Measurements from ENCODE around the gene PLXNA4. TPM values are rescaled to one million over a fixed set of nuclear protein-coding genes. Genes with fewer than 3 reads are reported as not detected.

The PLXNA4 gene
- total and polyA plus RNA-seq, 8 donors: 0.19 to 1.6 (median 0.47) TPM

DNA sequence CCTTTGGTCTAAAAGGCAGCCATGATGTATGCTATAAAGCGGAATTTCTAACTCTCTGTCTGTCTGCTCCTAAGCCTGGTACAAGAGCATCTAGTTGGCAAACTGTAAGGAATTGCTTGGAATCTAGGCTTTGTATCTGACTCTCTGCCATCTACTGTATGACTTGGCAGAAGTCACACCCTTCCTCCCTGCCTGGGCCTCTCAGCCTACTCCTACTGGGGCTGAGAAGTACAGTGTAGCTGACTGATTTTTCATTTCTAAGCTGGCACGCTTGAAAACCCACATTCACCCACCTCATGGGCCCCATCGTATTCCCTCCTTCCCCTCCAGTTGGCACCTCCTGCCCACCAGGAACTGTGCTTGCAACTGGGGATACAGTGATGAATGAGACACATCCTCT is 435.2 kb downstream of the PLXNA4 start:
- Histone ChIP-seq H3K27me3 (no peaks in the 10 kb centered on the region), H3K4me3 (no peak overlapping the region), H3K9me3 (no peaks in the 10 kb centered on the region), H3K27ac (no peak overlapping the region), H3K36me3 (no peaks in the 10 kb centered on the region), H3K4me1 (no peaks in the 10 kb centered on the region)
- 86 to 93% methylated on average over 3 of the region's 3 CpGs for WGBS, 2 donors
- TF ChIP-seq, protein P1, sequence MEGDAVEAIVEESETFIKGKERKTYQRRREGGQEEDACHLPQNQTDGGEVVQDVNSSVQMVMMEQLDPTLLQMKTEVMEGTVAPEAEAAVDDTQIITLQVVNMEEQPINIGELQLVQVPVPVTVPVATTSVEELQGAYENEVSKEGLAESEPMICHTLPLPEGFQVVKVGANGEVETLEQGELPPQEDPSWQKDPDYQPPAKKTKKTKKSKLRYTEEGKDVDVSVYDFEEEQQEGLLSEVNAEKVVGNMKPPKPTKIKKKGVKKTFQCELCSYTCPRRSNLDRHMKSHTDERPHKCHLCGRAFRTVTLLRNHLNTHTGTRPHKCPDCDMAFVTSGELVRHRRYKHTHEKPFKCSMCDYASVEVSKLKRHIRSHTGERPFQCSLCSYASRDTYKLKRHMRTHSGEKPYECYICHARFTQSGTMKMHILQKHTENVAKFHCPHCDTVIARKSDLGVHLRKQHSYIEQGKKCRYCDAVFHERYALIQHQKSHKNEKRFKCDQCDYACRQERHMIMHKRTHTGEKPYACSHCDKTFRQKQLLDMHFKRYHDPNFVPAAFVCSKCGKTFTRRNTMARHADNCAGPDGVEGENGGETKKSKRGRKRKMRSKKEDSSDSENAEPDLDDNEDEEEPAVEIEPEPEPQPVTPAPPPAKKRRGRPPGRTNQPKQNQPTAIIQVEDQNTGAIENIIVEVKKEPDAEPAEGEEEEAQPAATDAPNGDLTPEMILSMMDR (IDR thresholded peaks at IDR 0.05): no peak
- intact Hi-C loops (cut with DNase I): no loop called here
- DNase-seq (no peak), FAIRE-seq (no peak), ATAC-seq (no peak)

DNA sequence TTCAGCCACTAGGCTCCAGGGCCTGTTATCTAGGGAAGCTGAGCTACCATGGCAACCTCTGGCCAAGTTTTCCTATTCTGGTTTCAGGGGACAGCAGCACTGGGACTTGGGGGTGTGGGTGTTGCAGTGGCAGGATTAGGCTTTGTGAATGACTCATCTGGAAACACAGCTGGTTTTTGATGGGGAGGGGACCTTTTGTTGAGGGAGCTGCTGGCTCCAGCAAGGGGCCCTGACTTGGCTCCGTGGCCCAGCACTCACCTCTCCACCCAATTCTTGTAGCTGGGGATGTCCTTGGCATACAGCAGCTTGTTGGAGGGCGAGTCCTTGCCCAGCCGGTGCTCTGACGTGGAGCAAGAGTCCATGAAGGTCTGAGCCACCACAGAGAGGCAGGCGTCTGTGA is 435.9 kb downstream of the PLXNA4 start:
- DNase-seq (no peak), FAIRE-seq (no peak), ATAC-seq (no peak)
- intact Hi-C loops (cut with DNase I): no loop called here
- H3K9me3 ChIP-seq: no peaks in the 10 kb centered on the region
- H3K4me3 ChIP-seq: no peak overlapping the region
- TF ChIP-seq, protein P1 (IDR thresholded peaks at IDR 0.05): no peak
- 83 to 91% methylated on average over 5 of the region's 5 CpGs for WGBS, 2 donors
- H3K27me3 ChIP-seq: no peaks in the 10 kb centered on the region
- no peaks in the 10 kb centered on the region for H3K36me3 ChIP-seq
- no peaks in the 10 kb centered on the region for H3K4me1 ChIP-seq
- no peak overlapping the region for H3K27ac ChIP-seq

DNA sequence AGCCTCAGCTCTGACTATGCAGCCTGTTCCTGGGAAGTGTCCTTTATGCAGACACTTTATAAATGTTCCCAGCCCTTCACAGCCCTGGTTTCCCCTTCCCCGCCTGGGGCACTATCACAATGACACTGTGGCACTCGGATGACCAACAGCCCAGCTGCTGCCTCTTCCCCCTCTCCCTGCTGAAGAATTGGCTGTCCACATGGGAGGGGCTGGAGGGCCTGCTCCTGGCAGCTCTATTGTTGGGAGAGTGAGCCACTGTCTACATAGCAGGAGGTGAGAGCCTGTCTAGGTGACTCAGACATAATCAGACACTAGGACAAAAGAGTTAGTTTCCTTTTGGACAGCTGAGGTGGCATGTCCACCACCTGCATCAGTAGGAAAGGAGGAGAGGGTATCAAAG is 437.5 kb downstream of the PLXNA4 start:
- WGBS, 2 donors: 75 to 90% methylated on average over 2 of the region's 2 CpGs
- intact Hi-C loops (cut with DNase I): no loop called here

DNA sequence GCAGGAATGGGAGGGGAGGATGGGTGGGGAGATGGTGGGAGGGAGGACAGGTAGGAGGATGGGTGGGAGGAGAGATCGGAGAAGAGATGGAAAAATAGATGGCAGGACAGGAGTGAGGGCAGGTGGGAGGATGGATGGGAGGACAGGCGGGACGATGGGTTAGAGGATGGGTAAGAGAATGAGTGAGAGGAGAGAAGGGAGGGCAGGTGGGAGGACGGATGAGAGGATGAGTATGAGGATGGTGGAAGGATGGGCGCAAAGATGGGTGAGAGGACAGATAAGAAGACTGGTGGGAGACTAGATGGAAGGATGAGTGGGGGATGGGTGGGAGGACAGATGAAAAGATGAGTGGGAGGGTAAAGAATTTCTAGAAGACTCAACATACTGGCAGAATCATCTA is 438.6 kb downstream of the PLXNA4 start:
- 80 to 83% methylated on average over 5 of the region's 5 CpGs for WGBS, 2 donors
- H3K27ac ChIP-seq: no peak overlapping the region
- DNase-seq: no peak
- TF ChIP-seq, protein P1 (IDR thresholded peaks at IDR 0.05): no peak
- no peaks in the 10 kb centered on the region for H3K27me3 ChIP-seq
- H3K36me3 ChIP-seq: no peaks in the 10 kb centered on the region
- no peaks in the 10 kb centered on the region for H3K4me1 ChIP-seq
- H3K4me3 ChIP-seq: no peak overlapping the region
- ATAC-seq: no peak
- intact Hi-C loops (cut with DNase I): no loop called here
- FAIRE-seq: no peak
- no peaks in the 10 kb centered on the region for H3K9me3 ChIP-seq

More for the DNA sequence above, 437.5 kb downstream of the PLXNA4 start:
- H3K27me3 ChIP-seq: no peaks in the 10 kb centered on the region
- H3K4me3 ChIP-seq: no peak overlapping the region
- H3K9me3 ChIP-seq: no peaks in the 10 kb centered on the region
- H3K4me1 ChIP-seq: no peaks in the 10 kb centered on the region
- ATAC-seq (no peak), DNase-seq (no peak), FAIRE-seq (no peak)
- H3K27ac ChIP-seq: no peak overlapping the region
- no peaks in the 10 kb centered on the region for H3K36me3 ChIP-seq
- TF ChIP-seq, protein P1 (IDR thresholded peaks at IDR 0.05): no peak

DNA sequence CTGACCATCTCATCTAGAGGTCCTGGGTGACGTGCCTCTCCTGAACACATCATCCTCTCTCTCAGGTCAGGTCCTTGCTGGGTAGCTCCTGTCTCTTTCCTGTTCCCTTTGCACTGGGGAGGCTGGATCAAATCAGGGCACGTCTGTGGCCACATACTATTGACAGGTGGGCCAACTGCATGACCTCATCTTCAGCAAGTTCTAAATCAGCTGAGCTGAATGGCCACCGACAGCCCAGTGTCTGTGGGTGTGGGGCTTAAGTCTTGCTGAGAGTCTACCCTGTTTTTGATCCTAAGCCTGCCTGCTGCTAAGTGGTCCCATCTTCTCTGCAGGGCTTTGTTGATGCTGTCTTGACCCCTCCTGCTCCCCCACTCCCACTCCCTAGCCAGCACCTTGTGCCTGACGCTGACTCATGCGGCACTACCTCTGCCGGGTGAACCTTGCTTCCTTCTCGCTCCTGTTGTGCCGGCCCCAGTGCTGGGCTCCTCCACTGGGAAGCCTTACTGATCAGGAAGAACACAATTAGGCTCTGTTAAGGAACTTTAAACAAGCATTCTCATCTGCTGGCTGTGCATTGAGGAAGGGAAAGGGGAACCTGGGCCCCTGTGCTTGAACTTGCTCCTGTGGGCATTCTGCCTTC is 440.4 kb downstream of the PLXNA4 start:
- Histone ChIP-seq H3K27ac (no peak overlapping the region), H3K36me3 (no peaks in the 10 kb centered on the region), H3K4me3 (no peak overlapping the region), H3K27me3 (no peaks in the 10 kb centered on the region), H3K4me1 (no peaks in the 10 kb centered on the region), H3K9me3 (no peaks in the 10 kb centered on the region)
- 84 to 86% methylated on average over 8 of the region's 8 CpGs for WGBS, 2 donors
- intact Hi-C loops (cut with DNase I): no loop called here
- TF ChIP-seq, protein P1 (IDR thresholded peaks at IDR 0.05): no peak
- FAIRE-seq (no peak), DNase-seq (no peak), ATAC-seq (no peak)

Measured in pancreas (tissue), 10 donors.